Measurements from ENCODE around the gene GNAZ.

Gene GNAZ

GRCh38 chr22:23077627-23078461 is 7.5 kb downstream of the GNAZ start:
- TF ChIP-seq ZFX (IDR thresholded peaks at IDR 0.05; ENCODE audit: borderline replicate concordance) (no peak), CTCF (IDR thresholded peaks at IDR 0.05) (no peak)
- no peak overlapping the region for H3K27ac ChIP-seq

- no peak for TF ChIP-seq CTCF (IDR thresholded peaks at IDR 0.05)
- TF ChIP-seq ZFX (IDR thresholded peaks at IDR 0.05; ENCODE audit: borderline replicate concordance) = no peak
- no peak overlapping the region for H3K27ac ChIP-seq
These were observed 8.1 kb downstream of the GNAZ start for GRCh38 chr22:23078462-23078787.

GRCh38 chr22:23079240-23079768 is 9.0 kb downstream of the GNAZ start:
- no peak overlapping the region for H3K27ac ChIP-seq
- no peak for TF ChIP-seq CTCF (IDR thresholded peaks at IDR 0.05)
- no peak for TF ChIP-seq ZFX (IDR thresholded peaks at IDR 0.05; ENCODE audit: borderline replicate concordance)

- H3K27ac ChIP-seq = no peak overlapping the region
- TF ChIP-seq CTCF (IDR thresholded peaks at IDR 0.05) (no peak), ZFX (IDR thresholded peaks at IDR 0.05; ENCODE audit: borderline replicate concordance) (no peak)
These were observed 9.6 kb downstream of the GNAZ start for GRCh38 chr22:23079814-23080521.

GRCh38 chr22:23080613-23081290 is 10.4 kb downstream of the GNAZ start:
- no peak overlapping the region for H3K27ac ChIP-seq

More at GRCh38 chr22:23080613-23081290, 10.4 kb downstream of the GNAZ start:
- TF ChIP-seq ZFX (IDR thresholded peaks at IDR 0.05; ENCODE audit: borderline replicate concordance) (no peak), CTCF (IDR thresholded peaks at IDR 0.05) (no peak)
